GM21515 (cell line): ENCODE data around the gene VAV3.
"Not testable (repeated sequence)": the region's sequence is repeated elsewhere in the genome, so short reads cannot be mapped to it uniquely, and the experiment has no call there.

Experiments
- ATAC-seq: cut with Tn5 transposase; IDR thresholded peaks from one replicate; pipeline ENCODE4 v1.9.1; 2021; ENCODE audit not compliant: unreplicated experiment

The VAV3 gene

DNA sequence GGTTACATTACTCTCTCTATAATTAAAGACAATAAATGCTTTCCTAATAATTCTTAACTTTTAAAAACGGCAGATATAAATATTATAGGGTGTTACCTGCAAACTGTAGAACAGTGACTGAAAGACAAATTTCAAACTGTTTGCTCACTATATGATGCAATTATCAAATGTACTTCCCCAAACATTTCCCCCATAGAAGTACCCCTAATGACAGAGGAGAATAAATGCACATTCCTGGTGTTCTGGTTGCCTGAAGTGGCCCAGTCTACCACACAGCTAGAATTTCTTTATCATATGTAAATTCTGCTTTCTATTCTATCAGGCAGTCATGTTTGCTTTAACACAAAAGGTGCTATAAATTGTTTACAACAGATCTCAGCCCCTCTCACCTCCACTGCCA lies 70.4 kb downstream of the VAV3 start:
- no peak for ATAC-seq

DNA sequence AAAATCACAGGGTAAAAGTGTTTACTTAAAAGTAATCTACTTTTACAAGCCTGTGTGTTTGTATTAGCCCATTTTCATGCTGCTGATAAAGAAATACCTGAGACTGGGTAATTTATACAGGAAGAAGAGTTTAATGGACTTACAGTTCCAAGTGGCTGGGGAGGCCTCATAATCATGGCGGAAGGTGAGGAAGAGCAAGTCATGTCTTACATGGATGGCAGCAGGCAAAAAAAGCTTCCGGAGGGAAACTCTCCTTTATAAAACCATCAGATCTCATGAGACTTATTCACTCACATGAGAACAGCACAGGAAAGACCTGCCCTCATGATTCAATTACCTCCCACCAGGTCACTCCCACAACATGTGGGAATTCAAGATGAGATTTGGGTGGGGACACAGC lies 71.6 kb downstream of the VAV3 start:
- not testable (repeated sequence) for ATAC-seq

DNA sequence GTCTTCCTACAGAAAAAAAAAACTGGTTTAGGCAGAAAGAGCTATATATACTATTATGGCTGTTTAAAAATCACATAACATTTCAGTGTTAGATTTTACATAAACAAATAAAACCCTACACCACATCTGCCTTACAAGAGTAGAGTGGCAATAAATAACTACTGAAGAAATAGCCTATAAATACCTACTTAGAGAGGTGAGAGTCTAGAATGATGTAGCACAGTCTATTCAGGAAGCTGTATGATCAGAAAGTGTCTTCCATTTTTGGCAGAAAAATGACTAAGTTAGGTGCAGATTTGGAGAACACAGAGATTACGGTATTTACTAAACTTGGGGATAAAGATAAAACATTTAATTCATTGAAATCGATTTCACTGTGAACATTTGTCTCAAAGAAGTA lies 75.5 kb downstream of the VAV3 start:
- ATAC-seq: no peak

DNA sequence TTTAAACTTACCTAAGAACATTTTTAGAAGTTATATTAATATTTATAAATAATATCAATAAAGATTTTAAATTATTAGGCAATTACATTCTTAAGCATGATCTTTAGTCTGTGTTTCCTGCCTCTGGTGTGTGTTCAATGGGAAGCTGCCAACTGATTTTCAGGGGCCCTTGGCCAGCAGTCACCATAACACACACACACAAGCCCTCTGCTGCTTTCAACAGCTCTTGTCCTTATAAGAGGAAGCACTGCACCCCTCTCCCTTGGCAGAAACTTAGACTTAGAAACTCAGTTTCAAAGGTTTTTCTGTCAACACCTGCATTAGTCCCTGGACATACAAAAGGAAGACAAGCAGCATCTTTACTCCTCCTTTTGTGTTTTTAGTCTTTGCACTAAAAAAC lies 81.4 kb downstream of the VAV3 start:
- ATAC-seq: no peak

DNA sequence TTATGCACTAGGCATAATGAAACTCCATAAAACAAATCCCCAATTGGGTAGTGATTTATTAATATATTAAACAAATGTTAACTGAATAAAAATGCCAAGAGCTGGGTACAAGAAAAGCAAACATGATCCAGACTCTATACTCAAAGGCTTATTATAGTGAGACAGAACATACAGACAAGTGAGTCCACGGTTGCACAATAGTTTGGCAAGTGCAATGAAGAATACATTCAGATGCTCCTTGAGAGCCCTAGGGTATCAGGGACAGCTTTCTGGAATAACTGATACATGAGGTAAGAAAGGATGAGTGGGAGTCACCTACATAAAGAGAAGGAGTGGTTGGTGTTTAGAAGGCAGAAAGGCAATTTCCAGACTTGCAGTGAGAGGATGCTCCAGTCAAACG lies 85.1 kb downstream of the VAV3 start:
- no peak for ATAC-seq

DNA sequence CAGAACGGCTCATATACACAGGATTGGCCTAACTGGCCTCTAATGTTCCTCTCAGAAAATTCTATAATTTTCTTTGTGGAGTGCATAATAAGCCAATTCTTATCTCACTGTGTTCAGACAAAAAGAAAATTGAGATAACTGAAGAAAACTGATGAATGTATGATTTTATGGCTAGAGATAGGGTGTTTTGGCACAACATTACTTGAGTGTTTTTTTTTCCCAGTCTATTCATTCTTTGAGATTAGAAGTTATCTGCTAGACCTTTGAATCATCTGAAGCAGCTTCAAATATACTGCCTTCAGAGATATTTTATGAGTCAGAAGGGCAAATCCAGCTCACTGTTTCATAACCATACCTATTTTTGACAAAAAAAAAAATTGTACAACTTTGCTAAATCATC lies 85.6 kb downstream of the VAV3 start:
- ATAC-seq: no peak

GRCh38 chr1:107877745-107878144 lies 87.2 kb downstream of the VAV3 start:
- ATAC-seq: no peak

DNA sequence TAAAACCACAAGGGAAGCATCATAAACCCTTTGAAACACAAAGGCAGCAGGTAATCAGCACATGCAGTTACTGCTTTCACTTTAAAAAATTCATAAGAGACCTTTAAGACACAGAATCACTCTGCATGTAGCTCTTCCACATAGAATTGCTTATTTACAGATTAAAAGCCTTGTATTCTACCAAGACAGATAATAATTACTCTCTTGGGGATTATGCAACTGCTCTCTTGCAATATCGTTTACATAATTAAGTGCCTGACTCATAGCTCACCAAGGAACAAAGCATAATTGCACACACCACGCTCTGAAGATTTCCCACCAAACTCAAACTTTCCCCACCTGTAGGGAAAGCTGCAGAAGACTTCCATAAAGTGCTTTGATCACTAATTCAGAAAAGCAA lies 87.9 kb downstream of the VAV3 start:
- ATAC-seq: no peak

GRCh38 chr1:107875689-107876088 lies 89.3 kb downstream of the VAV3 start:
- no peak for ATAC-seq

- no peak for ATAC-seq
Observed at GRCh38 chr1:107874221-107874620, 90.8 kb downstream of the VAV3 start.

DNA sequence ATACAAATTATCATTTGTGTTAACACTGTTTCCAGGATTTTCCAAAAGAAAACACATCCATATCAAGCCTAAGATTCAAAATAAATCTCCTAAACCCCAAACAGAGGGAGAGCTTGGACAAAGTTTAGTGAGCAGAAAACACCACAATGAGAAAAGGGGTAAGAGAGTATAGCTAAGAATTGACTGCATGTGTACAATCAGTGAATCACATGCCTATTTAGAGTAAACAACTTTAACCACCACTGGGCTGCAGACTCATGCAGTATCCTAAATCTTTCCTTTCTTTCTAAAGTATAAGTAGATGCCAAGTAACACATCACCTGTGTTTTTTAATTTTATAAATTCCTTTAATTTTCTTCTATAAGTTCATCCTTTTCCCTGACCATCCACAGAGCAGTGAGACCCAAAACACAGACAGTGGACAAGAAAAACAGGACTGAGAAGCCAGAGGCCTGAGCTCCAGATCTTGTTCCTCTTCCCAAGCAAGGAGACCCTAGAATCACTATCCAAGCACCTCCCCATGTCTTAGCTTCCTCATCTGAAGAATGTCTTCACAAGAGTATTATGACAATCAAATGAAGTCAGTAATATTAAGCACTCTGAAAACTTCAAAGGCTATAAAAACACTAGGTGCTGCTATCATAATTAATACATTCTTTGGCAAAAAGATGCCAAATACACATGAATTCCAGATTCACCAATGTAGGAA lies 93.1 kb downstream of the VAV3 start:
- no peak for ATAC-seq

- ATAC-seq: no peak
Observed at GRCh38 chr1:107871259-107871658, 93.7 kb downstream of the VAV3 start.

DNA sequence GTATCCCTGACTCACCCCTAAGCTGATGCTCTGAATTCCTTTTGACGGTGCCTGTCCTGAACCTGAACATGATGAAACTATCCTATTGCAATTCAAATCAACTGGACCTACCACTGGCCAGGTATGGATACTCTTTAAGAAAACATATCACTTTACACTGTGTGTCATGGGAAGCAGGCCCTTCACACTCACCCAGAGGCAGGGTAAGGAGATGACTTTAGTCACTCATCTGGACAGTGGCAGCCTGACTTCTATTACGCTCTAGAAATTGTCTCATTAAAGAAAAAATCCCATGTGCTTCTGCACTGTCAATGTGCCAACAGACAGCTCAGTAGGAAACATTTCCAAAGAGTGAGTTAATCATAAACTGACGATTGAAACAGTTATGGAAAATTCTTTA lies 94.3 kb downstream of the VAV3 start:
- ATAC-seq: no peak

- ATAC-seq: no peak
Observed at GRCh38 chr1:107867897-107868296, 97.1 kb downstream of the VAV3 start.

GRCh38 chr1:107867422-107867821 lies 97.6 kb downstream of the VAV3 start:
- no peak for ATAC-seq

- ATAC-seq: no peak
Observed at GRCh38 chr1:107866870-107867269, 98.1 kb downstream of the VAV3 start.

DNA sequence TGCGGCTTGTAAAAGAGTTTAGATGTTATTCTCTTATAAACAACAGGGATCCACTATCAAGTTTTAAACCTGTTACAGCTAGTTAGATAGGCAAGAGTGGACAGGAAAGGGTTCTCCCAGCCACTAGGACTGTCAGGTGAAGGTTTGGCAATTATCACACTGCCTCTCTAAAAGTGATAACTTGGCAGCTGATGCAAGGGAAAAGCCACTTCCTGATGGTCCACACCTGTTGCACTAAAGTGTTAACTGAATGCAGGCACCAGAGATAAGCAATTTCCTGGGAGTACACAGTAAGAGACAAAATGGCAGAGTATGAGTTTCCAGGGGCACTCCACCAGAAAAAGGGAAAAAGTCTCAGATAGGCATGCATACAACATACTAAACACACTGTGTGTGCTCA lies 99.4 kb downstream of the VAV3 start:
- no peak for ATAC-seq

DNA sequence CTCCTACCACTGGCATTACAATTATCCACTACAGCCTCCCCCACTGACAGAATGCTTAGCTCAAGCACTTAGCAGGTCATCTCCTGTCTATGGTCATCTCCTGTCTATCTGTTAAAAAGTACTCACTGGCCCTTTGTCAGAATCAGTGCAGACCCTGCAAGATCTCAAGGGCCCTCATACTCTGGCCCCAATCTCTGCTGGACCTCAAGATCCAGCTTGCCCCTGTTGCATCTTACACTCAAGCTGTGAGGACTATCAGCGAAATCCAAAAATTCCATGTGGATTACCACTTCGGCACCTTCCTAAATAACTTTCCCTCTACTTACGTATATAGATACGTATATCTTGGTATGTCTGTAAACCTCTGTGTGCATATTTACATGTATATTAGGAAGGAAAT lies 101.6 kb downstream of the VAV3 start:
- ATAC-seq: no peak

DNA sequence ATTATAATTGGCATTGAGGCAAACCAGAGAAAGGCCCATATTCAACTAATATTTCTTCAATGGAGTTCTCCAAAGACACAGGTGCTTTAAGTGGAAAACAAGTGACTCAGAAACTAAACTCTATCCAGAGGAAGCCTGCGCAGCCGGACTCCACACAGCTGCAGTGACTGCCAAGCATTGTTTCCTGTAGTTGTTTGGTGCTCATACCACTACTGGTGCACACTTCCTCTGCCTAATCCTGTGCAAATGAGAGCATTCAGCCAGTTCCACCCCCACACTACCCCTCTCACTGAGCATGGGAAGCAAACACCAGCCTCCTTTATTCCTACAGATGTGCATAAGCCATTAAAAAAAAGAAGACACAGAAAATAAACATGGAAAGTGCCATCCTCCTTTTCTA lies 102.9 kb downstream of the VAV3 start:
- ATAC-seq: no peak

DNA sequence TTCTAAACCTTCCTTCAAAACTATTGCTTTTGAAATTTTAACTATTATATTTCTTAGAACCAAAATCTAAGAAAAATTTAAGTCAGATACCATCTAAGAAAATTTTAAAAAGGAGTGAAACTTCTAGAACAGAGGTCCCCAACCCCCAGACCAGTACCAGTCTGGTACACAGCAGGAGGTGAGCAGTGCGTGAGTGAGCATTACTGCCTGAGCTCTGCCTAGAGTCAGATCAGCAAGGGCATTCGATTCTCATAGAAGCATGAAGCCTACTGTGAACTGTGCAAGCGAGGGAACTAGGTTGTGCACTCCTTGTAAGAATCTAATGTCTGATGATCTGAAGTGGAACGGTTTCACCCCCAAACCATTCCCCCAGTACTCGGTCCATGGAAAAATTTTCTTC lies 106.7 kb downstream of the VAV3 start:
- ATAC-seq: no peak

DNA sequence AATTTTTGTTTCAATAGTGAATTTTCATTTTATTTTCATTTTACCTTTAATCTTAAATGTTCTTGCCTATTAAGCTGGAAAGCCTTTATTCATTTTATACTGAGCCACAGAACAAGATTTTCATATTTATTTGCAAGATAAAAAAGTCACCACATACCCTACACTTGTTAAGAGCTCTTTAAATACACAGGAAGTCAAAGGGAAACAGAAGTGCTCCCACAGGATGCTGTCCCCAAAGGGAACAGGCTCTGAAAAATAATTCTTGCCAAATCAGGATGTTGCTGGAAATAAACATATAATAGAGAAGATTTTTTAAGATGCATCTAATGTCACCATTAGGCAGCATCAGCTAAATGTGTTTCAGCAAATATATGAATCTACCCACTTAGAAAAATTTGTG lies 113.6 kb downstream of the VAV3 start:
- ATAC-seq: no peak

DNA sequence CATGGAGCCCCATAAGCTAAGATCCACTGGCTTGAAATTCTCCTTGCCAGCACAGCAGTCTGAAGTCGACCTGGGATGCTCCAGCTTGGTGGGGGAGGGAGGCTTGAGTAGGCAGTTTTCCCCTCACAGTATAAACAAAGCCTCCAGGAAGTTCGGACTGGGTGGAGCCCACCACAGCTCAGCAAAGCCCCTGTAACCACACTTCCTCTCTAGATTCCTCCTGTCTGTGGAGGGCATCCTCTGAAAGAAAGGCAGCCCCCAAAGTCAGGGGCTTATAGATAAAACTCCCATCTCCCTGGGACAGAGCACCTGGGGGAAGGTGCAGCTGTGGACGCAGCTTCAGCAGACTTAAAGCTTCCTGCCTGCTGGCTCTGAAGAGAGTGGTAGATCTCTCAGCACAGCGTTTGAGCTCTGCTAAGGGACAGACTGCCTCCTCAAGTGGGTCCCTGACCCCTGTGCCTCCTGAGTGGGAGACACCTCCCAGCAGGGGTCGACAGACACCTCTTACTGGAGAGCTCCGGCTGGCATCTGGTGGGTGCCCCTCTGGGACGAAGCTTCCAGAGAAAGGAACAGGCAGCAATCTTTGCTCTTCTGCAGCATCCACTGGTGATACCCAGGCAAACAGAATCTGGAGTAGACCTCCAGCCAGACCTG lies 120.3 kb downstream of the VAV3 start:
- ATAC-seq: not testable (repeated sequence)

GRCh38 chr1:107843989-107844388 lies 121.0 kb downstream of the VAV3 start:
- ATAC-seq: no peak
